H9 (cell line): ENCODE measurements around the gene DYNLT2B. TPM values are rescaled to one million over a fixed set of nuclear protein-coding genes. Genes with fewer than 3 reads are reported as not detected.

Source experiments
- DNase-seq: peaks from one replicate; pipeline ENCODE4 v3.0.0-alpha.2; 2017
- H2AFZ ChIP-seq: one replicate; pipeline ENCODE4 v1.6.1; 2013; ENCODE audit warnings: mild to moderate bottlenecking, low read length, control low read depth, moderate library complexity
- H2AK5ac ChIP-seq: 2 replicates; pipeline ENCODE4 v1.6.1; 2013; ENCODE audit warnings: low read length, control low read depth, mixed read lengths; ENCODE audit not compliant: insufficient read length
- H2BK120ac ChIP-seq: one replicate; pipeline ENCODE4 v1.6.1; 2013; ENCODE audit warnings: low read depth, mild to moderate bottlenecking, low read length, control low read depth, inconsistent platforms; ENCODE audit not compliant: poor library complexity, severe bottlenecking
- H2BK12ac ChIP-seq: 2 replicates; pipeline ENCODE4 v1.6.1; 2013; ENCODE audit warnings: low read length, control low read depth, mixed read lengths, low read depth; ENCODE audit not compliant: insufficient read length
- H2BK15ac ChIP-seq: 2 replicates; pipeline ENCODE4 v1.6.1; 2013; ENCODE audit warnings: low read depth, low read length, control low read depth
- H2BK20ac ChIP-seq: one replicate; pipeline ENCODE4 v1.6.1; 2013; ENCODE audit warnings: low read depth, mild to moderate bottlenecking, low read length, control low read depth, inconsistent platforms; ENCODE audit not compliant: poor library complexity, severe bottlenecking
- H2BK5ac ChIP-seq: 2 replicates; pipeline ENCODE4 v1.6.1; 2013; ENCODE audit warnings: low read length, control low read depth, mixed read lengths; ENCODE audit not compliant: insufficient read length
- H3K14ac ChIP-seq: 2 replicates; pipeline ENCODE4 v1.6.1; 2013; ENCODE audit warnings: low read length, control low read depth; ENCODE audit not compliant: insufficient read depth
- H3K18ac ChIP-seq: 2 replicates; pipeline ENCODE4 v1.6.1; 2013; ENCODE audit warnings: low read depth, mild to moderate bottlenecking, mixed read lengths, low read length, control low read depth; ENCODE audit not compliant: insufficient read length
- H3K23ac ChIP-seq: 2 replicates; pipeline ENCODE4 v1.6.1; 2013; ENCODE audit warnings: low read length, control low read depth, mixed read lengths, low read depth; ENCODE audit not compliant: insufficient read length
- H3K23me2 ChIP-seq: 2 replicates; pipeline ENCODE4 v1.6.1; 2013; ENCODE audit warnings: low read depth, mild to moderate bottlenecking, mixed read lengths, low read length, control low read depth; ENCODE audit not compliant: insufficient read length, poor library complexity, severe bottlenecking
- H3K27ac ChIP-seq: 2 replicates; pipeline ENCODE4 v1.5.1; 2013; ENCODE audit warnings: low read length, control low read depth, mixed read lengths, low read depth; ENCODE audit not compliant: insufficient read length
- H3K27me3 ChIP-seq: 2 replicates; pipeline ENCODE4 v1.6.1; 2013; ENCODE audit warnings: low read length, control low read depth, inconsistent platforms; ENCODE audit not compliant: insufficient read depth
- H3K4ac ChIP-seq: 2 replicates; pipeline ENCODE4 v1.6.1; 2013; ENCODE audit warnings: low read depth, mild to moderate bottlenecking, control low read depth, inconsistent platforms, low read length, moderate library complexity
- H3K4me1 ChIP-seq: 2 replicates; pipeline ENCODE4 v1.6.1; 2013; ENCODE audit warnings: low read length, control low read depth, inconsistent platforms; ENCODE audit not compliant: insufficient read depth
- H3K4me2 ChIP-seq: 2 replicates; pipeline ENCODE4 v1.6.1; 2013; ENCODE audit warnings: low read length, control low read depth, mixed read lengths; ENCODE audit not compliant: insufficient read length, insufficient read depth
- H3K56ac ChIP-seq: 2 replicates; pipeline ENCODE4 v1.6.1; 2013; ENCODE audit warnings: low read depth, mild to moderate bottlenecking, mixed read lengths, low read length, control low read depth; ENCODE audit not compliant: insufficient read length
- H3K79me1 ChIP-seq: 2 replicates; pipeline ENCODE4 v1.6.1; 2013; ENCODE audit warnings: low read depth, mild to moderate bottlenecking, moderate library complexity, low read length, control low read depth, inconsistent platforms; ENCODE audit not compliant: insufficient read depth, poor library complexity, severe bottlenecking
- H3K79me2 ChIP-seq: 2 replicates; pipeline ENCODE4 v1.6.1; 2013; ENCODE audit warnings: low read length, control low read depth, inconsistent platforms; ENCODE audit not compliant: insufficient read depth
- H3K9ac ChIP-seq: 2 replicates; pipeline ENCODE4 v1.6.1; 2013; ENCODE audit warnings: low read length, control low read depth, mixed read lengths; ENCODE audit not compliant: insufficient read length; ENCODE audit errors: extremely low read depth
- H3K9me3 ChIP-seq: one replicate; pipeline ENCODE4 v1.6.1; 2013; ENCODE audit warnings: low read depth, low read length, inconsistent platforms; ENCODE audit not compliant: control insufficient read depth
- H3T11ph ChIP-seq: one replicate; pipeline ENCODE4 v1.6.1; 2013; ENCODE audit warnings: mild to moderate bottlenecking, low read length, control low read depth, inconsistent platforms
- H4K20me1 ChIP-seq: one replicate; pipeline ENCODE4 v1.6.1; 2013; ENCODE audit not compliant: control insufficient read depth, insufficient read length, insufficient read depth
- H4K5ac ChIP-seq: 2 replicates; pipeline ENCODE4 v1.6.1; 2013; ENCODE audit warnings: low read depth, mild to moderate bottlenecking, mixed read lengths, low read length, control low read depth; ENCODE audit not compliant: insufficient read length
- H4K8ac ChIP-seq: replicated peaks from 2 replicates; pipeline ENCODE4 v1.6.1; 2013; ENCODE audit warnings: low read length, control low read depth, mixed read lengths, low read depth; ENCODE audit not compliant: insufficient read length
- H4K91ac ChIP-seq: 2 replicates; pipeline ENCODE4 v1.6.1; 2013; ENCODE audit warnings: low read depth, mild to moderate bottlenecking, moderate library complexity, mixed read lengths, low read length, control low read depth; ENCODE audit not compliant: insufficient read length
- H3K27ac Mint-ChIP-seq, 3 experiments: 2 replicates in 2 of 3; 3 replicates in 1 of 3; pipeline ENCODE4 v1.8.0; 2020 to 2021; ENCODE audit warnings: mixed read lengths in 3 of 3, mild to moderate bottlenecking in 1 of 3, moderate library complexity in 1 of 3
- H3K27me3 Mint-ChIP-seq: 2 replicates; pipeline ENCODE4 v1.8.0; 2021; ENCODE audit warnings: low read depth, mild to moderate bottlenecking, moderate library complexity, mixed read lengths
- H3K36me3 Mint-ChIP-seq, 3 experiments: 2 replicates in 2 of 3; 3 replicates in 1 of 3; pipeline ENCODE4 v1.8.0; 2020 to 2021; ENCODE audit warnings: low read depth in 3 of 3, mixed read lengths in 3 of 3; ENCODE audit not compliant: insufficient read depth in 1 of 3
- H3K4me1 Mint-ChIP-seq, 2 experiments: 2 replicates each; pipeline ENCODE4 v1.8.0; 2020; ENCODE audit warnings: mixed read lengths in 2 of 2
- H3K4me3 Mint-ChIP-seq, 2 experiments: 2 replicates in 1 of 2; 3 replicates in 1 of 2; pipeline ENCODE4 v1.8.0; 2020 to 2021; ENCODE audit warnings: mild to moderate bottlenecking in 2 of 2, mixed read lengths in 2 of 2, moderate library complexity in 1 of 2
- H3K9me3 Mint-ChIP-seq, 2 experiments: 2 replicates in 1 of 2; 3 replicates in 1 of 2; pipeline ENCODE4 v1.8.0; 2020; ENCODE audit warnings: mild to moderate bottlenecking in 2 of 2, mixed read lengths in 2 of 2, moderate library complexity in 1 of 2
- WGBS: extraction: QIAGEN DNeasy Blood & Tissue Kit; methylation state at CpG from one replicate; pipeline ENCODE4 v1.1.7; 2013; ENCODE audit warnings: missing lambda C conversion rate, low lambda C conversion rate, mixed read lengths; ENCODE audit not compliant: insufficient read length; ENCODE audit errors: extremely low coverage; 5-methylcytosine and 5-hydroxymethylcytosine counted together
- total RNA-seq: library from RNA; stranded (reverse); gene quantifications from 2 replicates; pipeline ENCODE4 v1.2.1, GENCODE V29; 2021
- TF ChIP-seq, protein P1 (sequence below): fragments of 200-600 bp; sonication (generic); conservative IDR thresholded peaks from 3 replicates; pipeline ENCODE4 v1.8.0; 2021; ENCODE audit warnings: antibody characterized with exemption, mild to moderate bottlenecking

DYNLT2B gene
- total RNA-seq, 1 experiment from 2014 or later, result 12.4 TPM

GRCh38 chr3:196315821-196316220, 2.2 kb downstream of the DYNLT2B start:
- no peaks in the 10 kb centered on the region for H4K20me1 ChIP-seq
- H3K27ac ChIP-seq, result no peak overlapping the region
- H2AFZ ChIP-seq, result no peak overlapping the region
- no peak overlapping the region for H3K9ac ChIP-seq
- no peak overlapping the region for H4K91ac ChIP-seq
- H3K4ac ChIP-seq, result no peak overlapping the region
- WGBS, result no CpG with 5 or more reads among the region's 1 CpG
- no peak for DNase-seq
- H3K56ac ChIP-seq, result no peak overlapping the region
- no peaks in the 10 kb centered on the region for H3K27me3 ChIP-seq
- no peak overlapping the region for H4K5ac ChIP-seq
- H2BK15ac ChIP-seq, result no peak overlapping the region
- no peak overlapping the region for H3T11ph ChIP-seq
- no peak overlapping the region for H3K14ac ChIP-seq
- H3K4me2 ChIP-seq, result no peak overlapping the region
- no peaks in the 10 kb centered on the region for H3K9me3 ChIP-seq
- Mint-ChIP-seq H3K27ac (no peak overlapping the region), H3K9me3 (no peaks in the 10 kb centered on the region), H3K27me3 (no peaks in the 10 kb centered on the region), H3K4me3 (no peak overlapping the region), H3K36me3 (peaks cover 0 to 15% (median 5%) of the 10 kb centered on the region in 3 experiments; a peak in 5 of 7 replicates), H3K4me1 (peaks cover 4 to 6% of the 10 kb centered on the region in 2 experiments; a peak in 3 of 4 replicates)
- H3K4me1 ChIP-seq, result no peaks in the 10 kb centered on the region
- no peak overlapping the region for H2BK12ac ChIP-seq
- H2BK20ac ChIP-seq, result no peak overlapping the region
- H3K23me2 ChIP-seq, result peaks cover 3% of the 10 kb centered on the region
- no peak overlapping the region for H2AK5ac ChIP-seq
- H3K79me1 ChIP-seq, result no peaks in the 10 kb centered on the region
- TF ChIP-seq, protein P1, sequence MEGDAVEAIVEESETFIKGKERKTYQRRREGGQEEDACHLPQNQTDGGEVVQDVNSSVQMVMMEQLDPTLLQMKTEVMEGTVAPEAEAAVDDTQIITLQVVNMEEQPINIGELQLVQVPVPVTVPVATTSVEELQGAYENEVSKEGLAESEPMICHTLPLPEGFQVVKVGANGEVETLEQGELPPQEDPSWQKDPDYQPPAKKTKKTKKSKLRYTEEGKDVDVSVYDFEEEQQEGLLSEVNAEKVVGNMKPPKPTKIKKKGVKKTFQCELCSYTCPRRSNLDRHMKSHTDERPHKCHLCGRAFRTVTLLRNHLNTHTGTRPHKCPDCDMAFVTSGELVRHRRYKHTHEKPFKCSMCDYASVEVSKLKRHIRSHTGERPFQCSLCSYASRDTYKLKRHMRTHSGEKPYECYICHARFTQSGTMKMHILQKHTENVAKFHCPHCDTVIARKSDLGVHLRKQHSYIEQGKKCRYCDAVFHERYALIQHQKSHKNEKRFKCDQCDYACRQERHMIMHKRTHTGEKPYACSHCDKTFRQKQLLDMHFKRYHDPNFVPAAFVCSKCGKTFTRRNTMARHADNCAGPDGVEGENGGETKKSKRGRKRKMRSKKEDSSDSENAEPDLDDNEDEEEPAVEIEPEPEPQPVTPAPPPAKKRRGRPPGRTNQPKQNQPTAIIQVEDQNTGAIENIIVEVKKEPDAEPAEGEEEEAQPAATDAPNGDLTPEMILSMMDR, result no peak
- H2BK120ac ChIP-seq, result no peak overlapping the region
- no peaks in the 10 kb centered on the region for H3K79me2 ChIP-seq
- no peak overlapping the region for H4K8ac ChIP-seq
- no peak overlapping the region for H2BK5ac ChIP-seq
- H3K23ac ChIP-seq, result no peak overlapping the region
- H3K18ac ChIP-seq, result no peak overlapping the region
